Stimulated activated CD8-positive, alpha-beta memory T cell treated with anti-CD3 and anti-CD28 coated beads, Interleukin-4, amount 100 ng/mL, for 24 hours (primary cell): ENCODE data around the gene METTL26.

Experiments
- DNase-seq: peaks from one replicate; pipeline ENCODE4 v3.0.0-alpha.2; 2020; ENCODE audit warnings: low read depth

Gene METTL26

DNA sequence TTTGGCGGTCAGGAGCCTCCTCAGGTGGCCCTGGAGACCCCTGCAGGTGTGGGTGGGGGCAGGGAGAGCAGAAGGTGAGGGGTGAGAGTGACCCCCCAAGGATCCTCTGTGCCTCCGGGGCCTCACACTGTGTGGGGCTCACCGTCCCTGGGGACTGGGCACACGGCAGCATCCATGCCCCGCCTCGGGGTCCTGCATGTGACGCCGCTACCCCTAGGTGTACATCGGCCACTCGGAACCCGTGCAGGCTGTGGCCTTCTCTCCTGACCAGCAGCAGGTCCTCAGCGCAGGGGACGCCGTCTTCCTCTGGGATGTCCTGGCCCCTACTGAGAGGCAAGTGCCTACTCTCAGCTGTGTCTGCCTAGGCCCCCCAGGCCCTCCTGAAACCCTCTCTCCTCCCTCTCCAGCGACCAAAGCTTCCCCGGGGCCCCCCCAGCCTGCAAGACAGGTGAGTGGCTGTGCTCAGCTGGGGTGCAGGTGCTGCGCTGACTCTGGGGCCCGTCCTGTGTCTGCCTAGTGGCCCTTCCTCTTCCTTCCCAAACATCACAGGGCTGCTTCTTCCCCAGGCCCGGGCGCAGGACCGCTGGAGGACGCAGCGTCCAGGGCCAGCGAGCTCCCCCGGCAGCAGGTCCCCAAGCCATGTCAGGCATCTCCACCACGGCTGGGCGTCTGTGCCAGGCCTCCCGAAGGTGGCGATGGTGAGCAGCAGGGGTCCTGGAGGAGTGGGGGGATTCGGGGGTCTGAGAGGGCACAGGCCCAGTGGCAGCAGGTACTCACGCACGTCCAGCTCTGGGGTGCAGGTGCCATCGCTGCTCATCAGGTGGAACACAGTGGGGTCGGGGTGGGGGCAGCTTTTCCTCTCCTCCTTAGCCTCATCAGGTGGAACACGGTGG is 22.8 kb upstream of the METTL26 start:
- DNase-seq: no peak

DNA sequence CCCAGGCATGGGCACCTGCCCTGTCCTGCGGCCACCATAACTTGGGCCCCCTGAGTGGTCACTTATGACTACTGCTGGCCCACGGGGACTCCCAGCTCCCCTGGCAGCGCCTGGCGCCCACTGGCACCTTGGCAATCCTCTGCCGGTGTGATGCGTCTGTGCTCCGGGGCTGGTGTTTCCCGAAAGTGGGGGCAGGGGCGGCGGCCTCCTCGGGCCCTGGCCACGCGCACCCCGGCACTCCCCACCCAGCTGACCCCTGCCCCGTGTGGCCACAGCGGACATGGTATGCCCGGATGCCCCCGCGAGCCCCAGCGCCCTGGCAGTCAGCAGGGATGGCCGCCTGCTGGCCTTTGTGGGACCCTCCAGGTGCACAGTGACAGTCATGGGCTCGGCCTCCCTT is 21.4 kb upstream of the METTL26 start:
- no peak for DNase-seq

DNA sequence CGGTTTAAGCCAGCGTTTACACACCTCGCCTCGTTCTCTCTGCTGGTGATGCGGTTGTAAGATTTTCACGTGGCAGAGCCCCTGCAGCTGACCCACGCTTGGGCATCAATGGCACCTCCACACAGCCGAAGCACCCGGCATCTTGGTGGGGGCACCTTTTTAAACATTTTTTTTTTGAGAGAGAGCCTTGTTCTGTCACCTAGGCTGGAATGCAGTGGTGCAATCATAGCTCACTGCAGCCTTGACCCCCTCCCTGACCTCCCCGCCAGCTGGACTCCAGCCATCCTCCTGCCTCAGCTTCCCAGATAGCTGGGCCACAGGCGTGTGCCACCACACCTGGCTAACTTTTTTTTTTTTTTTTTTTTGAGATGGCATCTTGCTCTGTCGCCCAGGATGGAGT is 17.9 kb upstream of the METTL26 start:
- DNase-seq: no peak

DNA sequence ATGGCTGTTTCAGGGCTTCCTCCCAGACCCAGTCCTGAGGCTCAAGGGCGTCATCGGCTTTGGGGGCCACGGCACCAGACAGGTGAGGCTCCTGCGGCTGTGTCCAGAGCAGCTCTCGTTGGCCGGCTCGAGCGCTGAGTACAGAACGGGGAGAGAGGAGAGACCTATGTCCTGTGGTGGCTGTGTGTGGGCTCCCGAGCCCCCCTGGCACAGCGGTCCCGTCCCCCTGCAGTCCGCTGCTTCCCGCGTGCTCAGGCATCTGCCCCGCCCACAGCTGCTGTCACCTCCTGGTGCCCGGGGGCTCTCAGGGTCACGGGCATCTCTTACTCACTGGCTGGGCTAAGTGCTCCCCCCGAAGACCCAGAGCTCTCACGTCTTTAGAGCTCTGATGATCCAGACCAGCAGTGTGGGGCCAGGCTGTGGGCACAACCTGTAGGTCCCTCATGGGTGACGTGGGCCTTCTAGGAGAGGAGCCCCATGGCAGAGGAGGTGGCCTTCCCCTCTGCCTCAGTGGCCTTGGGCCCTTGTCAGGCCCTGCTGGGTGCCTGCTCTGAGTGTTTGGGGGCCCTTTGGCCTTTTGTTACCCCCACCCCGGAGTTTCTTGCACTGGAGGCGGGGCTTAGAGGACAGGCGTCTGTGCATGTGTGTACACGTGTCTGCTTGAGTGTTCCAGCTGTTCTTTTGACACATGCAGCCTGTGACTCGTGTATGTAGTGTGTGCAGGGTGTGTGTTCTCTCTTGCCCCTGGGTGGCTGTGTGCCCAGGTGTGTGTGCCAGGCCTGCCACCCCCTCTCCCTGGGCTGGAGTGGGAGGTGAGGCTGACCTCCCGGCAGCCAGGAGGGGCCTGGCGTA is 16.6 kb upstream of the METTL26 start:
- no peak for DNase-seq

DNA sequence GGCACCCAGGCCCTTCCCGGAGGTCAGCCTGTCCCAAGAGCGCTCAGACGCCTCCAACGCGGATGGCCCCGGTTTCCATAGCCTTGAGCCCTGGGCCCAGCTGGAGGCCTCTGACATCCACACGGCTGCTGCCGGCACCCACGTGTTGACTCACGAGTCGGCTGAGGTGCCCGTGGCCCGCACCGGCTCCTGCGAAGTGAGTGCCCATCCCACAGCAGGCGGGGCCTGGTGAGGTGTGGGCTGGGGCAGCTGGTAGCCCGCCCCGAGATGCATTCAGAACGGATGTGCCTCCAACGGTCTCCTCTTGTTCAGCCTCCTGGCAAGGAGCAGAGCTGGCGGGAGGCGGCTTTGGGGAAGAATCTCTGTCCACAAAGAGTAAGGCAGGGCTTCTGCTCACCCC is 15.7 kb upstream of the METTL26 start:
- no peak for DNase-seq

DNA sequence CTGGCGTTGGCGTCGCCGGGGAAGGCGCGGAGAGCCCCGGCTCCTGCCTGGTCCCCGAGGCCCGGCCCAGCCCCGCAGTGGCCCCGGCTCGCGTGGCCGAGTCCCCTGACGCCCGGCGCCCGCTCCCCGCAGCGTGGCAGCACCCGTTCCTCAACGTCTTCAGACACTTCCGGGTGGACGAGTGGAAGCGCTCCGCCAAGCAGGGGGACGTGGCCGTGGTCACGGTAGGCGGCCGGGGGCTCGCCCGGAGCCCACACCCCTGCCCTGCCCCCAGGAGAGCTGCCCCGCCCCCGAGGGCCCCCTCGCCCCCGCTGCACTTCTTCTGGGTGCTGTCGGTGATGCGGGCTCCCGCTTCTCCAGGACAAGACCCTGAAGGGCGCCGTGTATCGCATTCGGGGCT is 13.5 kb upstream of the METTL26 start:
- no peak for DNase-seq

DNA sequence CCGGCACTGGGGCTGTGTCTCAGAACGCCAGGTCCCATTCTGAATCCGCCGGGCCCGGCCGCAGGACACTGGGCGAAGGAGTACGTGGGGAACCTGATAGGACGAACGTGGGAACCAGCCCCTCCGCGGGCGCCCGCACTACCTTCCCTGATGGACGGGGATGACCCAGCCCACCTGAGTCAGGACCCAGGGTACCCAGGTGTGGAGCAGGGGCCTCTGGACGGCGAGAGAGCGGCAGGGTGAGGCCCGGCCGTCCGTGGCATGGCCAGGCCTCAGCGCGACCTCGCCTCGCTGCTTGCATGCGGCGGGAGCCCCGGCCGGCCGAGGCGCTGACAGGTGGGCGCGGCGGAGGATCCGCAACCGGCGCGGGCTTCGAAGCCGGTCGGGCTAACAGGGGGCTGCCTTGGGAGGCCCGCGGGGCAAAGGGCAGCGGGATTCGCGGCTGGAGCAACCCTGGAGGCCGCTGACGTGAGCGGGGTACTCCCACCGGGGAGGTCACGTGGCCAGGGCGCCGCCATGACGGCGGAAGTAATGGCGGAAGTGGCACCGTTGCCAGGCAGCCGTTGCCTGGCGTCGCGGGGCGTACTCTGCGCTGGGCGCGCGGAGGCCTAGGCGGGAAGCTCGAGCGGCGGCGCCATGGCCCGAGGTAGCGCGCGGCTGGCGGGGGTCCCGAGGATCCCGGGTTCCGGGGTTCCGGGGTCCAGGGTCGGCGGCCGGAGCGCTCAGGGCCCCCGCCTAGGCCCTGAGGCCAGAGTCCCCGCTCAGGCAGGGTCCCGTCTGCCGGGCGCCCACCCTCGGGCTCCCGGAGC is 12.9 kb upstream of the METTL26 start, which contains the start of gene WDR90:
TSS of gene WDR90 (plus strand) at position 585 of the 809 bp plus-strand sequence. CDS start at position 637, 52 bp downstream.
- peak; percentile 93 for DNase-seq

DNA sequence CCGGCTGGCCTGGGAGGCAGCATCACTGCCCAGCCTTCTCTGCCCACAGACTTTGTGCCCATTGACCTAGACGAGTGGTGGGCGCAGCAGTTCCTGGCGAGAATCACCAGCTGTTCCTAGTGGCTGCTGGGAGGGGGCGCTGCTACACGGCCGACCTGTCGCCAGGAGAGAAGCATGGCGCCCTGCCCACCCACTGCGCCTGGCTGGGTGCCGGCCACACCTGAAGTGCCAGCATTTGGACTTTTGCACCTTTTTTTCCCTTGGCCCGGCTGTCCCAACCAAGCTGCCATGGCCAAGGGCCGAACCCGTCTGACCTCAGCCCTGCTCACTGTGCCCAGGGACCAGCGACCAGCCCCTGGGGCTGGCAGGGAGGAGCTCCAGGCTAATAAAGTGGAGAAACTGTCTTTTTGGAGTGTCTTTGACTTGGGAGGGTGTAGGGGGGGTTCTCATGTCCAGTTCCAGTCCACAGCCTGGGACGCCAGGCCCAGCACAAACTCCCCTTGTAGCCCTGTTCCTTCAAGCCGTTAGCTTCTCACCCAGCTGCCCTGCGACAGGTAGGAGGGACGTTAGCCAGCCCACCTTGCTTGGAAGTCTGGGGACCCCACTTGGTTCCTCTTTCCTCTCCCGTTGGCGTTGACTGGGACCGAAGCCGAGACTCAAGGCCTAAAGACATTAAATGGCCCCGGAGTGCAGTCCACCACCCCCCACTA is 12.1 kb upstream of the METTL26 start:
- DNase-seq: no peak

DNA sequence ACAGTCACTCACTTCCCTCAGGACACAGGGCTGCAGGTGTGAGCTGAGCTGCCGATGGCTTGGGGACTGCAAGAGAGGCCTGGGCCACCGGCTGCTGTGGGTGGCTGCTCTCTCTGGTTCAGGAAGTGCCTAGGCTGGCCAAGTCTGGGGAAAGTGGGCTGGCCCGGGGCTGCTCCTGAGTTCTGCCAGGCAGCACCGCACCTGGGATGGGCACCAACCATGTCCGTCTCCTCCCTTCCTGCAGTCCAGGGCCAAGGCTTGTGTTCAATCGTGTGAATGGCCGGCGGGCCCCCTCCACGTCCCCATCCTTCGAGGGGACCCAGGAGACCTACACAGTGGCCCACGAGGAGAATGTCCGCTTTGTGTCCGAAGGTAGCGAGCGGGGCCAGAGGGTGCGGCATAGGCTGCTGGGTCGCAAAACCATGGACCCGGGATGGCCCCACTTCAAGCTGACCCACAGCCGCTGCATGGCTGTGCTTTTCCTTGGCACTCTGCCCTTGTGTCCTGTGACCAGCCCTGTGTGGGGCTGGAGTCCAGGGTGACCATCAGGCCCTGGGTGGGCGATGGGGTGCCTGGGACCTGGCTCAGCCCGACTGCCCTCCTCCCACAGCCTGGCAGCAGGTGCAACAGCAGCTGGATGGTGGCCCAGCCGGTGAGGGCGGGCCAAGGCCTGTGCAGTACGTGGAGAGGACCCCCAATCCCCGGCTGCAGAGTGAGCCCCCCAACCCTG is 11.2 kb upstream of the METTL26 start:
- DNase-seq: no peak

DNA sequence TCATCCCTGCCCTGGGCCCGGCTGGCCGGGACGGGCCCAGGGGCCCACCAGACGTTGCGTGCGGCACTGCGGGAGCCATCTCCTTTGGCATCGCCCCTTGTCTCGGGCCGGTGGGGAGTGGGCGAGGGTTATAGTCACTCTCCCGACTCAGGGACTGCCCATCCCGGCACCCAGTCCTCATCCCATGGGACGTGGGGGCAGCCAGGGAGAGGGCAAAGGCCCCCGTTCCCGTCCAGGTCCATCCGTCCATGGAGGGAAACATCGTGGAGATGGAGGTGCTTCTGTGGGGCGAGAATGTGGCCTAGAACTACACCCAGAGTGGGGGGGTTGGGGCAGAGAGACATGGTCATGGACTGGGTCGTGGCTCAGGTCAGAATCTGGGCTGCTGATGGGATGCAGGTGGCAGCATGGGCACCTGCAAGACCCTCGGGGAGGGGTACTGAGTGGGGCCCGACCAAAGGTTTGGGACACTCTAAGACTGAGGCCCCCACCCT is 10.6 kb upstream of the METTL26 start:
- DNase-seq: no peak

DNA sequence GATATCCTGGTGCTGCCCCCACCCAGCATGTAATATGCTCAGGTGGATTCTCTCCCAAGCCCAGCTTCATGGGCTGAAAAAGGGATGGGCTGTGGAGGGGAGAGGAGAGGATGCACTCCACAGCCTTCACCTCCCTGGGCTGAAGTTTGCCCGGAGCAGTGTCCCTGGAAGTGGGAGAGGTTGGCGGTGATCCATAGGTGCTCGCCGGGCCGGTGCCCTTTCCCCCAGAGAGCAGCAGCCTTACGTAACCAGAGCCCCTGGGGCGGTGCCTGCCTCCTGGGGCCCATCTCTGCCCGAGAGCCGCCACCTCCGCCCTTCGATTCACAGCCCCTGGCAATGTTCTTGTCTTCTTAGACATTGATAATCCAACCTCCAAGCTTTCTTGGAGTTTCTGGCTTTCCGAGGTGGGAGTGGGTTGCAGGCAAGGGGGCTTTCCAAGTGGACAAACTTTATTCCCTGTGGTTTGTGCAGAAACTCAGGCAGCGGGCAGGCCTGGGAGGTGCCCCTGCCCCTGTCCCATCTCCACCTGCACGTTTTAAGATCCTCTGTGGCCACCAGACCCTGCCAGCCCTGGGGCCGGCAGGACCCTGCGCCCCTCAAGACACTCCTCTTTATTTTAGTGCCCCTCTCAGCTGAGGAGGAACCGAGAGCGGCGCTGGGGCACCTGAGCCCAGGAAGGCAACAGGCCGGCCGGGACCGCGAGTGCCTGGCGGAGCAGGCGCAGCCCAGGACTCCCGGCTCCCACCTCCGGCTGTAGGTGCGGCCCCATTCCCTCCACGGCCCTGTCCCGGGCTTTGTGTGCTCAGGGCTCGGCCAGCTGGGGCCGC is 10.0 kb upstream of the METTL26 start:
- no peak for DNase-seq

DNA sequence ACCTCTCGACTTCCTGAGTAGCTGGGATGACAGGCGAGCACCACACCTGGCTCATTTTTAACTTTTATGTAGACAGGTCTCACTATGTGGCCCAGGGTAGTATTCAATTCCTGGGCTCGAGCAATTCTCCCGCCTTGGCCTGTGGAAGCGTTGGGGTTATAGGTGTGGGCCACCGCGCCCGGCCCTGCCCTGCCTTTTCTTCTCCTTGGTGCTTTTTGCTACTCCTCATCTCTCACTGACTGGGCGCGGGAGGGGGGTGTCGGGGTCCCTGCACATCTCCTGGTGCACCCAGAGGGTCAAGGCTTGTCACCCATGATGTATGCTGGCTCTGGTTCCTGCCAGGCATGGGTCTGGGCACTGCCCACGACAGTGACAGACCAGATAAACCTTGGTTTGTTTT is 8.5 kb upstream of the METTL26 start:
- DNase-seq: no peak

DNA sequence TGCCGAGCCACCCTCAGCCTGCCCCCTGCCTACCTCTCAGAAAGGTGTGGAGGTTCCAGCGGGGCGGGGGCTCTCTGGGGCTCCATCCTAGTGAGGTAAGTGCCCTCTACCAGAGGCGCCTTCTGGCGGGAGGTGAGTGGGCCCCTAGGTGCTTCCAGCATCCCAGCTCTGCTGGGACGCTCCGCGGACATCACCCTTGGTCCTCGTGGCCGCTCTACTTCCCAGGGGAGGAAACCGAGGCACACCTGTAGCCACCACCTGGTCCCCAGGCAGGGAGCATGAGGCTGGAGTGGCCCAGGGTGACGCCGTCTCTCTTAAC is 6.9 kb upstream of the METTL26 start:
- no peak for DNase-seq

DNA sequence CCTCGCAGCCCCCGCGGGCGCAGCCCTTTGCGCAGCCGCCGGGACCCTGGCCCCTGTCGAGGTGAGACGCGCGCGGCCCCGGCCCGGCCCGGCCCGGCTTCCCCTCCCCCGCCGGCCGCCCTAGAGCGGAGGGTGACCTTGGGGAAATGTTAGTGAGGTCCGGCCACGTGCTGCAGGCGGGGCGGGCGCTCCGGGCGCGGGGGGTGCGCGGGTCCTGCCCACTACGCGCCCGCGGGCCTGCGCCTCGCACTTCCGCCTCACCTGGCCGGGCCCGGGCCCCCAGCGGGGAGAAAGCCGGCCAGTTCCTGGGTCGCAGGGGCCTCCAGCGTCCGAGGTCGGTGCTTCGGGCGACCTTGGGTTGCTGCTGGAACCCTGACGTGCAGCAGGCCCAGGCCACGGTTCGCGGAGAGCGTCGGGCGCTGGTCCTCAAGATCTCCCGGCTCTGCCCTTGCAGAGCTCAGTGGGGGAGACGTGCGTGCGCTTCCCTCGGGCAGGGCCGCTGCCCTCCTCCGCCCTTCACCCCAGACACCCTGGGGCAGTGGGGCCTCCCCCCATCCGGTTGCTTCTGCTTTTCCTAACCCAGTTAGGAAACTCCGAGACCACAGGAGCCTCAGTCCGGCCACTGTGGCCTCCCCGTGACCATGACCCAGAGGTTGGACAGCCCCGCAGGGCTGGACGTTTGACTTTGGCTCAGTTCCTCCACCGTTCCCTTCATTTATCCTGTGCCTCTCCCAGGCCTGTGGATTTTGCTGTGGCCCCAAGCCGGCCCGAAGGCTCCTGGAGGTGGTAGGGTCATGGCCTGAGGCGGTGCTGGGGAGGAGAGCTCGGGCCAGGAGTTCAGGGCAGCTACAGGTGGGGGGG is 6.3 kb upstream of the METTL26 start:
- no peak for DNase-seq

DNA sequence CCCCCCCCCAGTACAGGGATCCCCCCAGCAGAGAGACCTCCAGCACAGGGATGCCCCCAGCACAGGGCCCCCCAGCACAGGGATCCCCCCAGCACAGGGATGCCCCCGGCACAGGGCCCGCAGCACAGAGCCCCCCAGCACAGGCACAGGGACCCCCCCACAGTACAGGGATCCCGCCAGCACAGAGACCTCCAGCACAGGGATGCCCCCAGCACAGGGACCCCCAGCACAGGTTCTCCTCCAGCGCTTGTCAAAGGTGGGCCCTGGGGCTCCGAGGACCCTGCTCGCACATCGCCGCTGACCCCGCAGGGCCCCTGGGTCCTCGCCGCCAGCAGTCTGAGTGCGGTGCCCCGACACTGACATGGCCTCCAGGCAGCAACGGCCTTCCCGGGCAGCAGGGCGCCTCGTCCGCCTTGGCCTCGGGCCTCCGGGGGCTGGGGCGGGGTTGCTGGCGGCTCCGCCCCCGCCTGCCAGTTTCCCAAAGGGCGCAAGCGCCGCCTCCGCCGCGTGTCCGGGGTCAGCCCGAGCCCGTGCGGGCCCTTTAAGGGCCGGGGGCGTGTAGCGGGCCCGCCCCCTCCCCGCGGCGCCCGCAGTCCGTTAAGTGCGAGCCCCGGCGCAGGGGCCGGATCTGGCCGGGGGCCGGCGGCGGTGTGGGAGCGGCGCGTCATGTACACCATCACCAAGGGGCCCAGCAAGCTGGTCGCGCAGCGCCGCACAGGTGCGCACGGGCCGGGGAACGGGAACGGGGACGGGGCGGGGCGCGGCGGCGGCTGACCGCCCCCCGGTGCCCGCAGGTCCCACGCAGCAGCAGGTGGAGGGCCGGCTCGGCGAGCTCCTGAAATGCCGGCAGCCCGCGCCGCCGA is 5.5 kb upstream of the METTL26 start, which contains the start of gene MCRIP2:
TSS of gene MCRIP2 (plus strand) at position 503 of the 863 bp plus-strand sequence. CDS start at position 667, 164 bp downstream.
- DNase-seq: peak; percentile 73

DNA sequence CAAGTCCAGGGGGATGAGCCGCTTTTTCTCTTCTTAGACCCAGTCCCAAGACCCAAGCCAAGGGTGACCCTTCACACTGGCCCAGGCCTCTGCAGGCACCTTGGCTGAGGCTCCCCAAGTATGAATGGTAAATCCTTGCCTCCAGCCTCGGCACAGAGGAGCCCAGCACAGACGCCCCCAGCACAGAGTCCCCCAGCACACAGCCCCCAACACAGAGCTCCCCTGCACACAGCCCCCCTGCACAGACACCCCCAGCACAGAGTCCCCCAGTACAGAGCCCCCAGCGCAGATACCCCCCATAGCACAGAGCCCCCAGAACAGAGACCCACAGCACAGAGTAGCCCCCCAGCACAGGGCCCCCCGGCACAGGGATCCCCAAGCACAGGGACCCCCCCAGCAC is 4.5 kb upstream of the METTL26 start:
- DNase-seq: no peak

DNA sequence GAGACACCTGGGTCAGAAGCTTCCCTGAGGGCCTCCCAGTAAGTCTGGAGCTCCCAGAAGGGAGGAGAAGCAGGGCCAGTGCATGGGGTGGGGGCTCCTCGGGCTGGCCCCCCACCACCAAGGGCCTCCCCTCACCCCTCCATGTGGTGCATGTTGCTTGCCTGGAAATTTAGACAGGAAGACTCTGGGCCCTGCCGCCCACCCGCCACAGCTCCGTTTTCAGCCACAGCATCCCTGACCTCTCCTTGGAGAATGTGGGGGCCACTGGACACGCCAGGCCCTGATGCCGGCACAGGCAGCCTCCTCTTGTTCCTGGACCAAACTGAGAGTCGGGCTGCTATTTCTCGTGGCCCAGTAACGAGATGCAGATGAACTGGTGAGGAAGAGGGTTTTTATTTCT is 2.7 kb upstream of the METTL26 start:
- no peak for DNase-seq

DNA sequence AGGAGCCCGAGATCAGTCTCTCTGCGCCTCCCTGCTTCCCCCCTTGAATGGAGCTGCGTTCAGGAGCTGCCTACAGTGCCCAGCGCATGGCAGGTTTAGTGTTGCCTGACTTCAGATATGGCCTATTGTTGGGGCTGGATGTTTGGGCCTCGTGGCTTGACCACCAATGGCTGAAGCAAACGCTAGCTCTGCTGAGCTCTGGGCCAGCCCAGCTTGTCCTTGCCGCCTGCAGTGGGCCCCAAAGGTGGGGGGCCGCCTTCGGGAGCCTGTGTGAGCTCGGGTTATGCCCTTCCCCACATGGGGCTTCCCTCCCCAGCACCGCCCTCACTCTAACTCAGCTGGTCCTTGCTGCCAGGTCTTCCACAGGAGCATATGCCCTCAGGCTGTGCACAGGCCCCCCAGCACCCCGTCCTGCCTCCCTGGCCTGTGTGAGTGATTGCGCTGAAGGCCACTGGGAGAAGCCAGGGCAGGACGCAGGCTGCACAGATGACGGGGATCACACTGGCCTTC is 2.0 kb upstream of the METTL26 start:
- DNase-seq: no peak
